ENCODE data around the gene REEP3. TPM values are rescaled to one million over a fixed set of nuclear protein-coding genes. Genes with fewer than 3 reads are reported as not detected.
"Not testable (repeated sequence)": the region's sequence is repeated elsewhere in the genome, so short reads cannot be mapped to it uniquely, and the experiment has no call there.

Gene REEP3
- total RNA-seq, 2 experiments from 2014 or later, result 19.5 to 20.7 TPM

DNA sequence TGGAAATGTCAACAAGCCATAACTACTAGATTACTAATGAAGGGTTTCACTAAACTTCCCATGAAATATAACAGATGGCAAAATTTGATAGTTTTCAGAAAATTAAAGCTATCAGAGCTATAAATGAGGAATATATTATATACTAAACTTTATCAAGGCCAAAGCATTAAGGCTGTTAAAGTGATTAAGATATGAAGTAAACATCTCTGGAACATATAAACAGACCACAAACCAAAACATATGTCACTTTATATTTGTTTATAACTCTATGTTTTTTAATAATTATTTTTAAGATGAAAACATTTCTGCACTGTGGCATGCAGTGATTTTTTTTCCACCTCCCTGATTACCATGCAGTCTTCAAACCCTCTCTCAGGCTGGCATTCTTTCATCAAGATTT is 120.2 kb downstream of the REEP3 start:
- Mint-ChIP-seq H3K9me3 (no peaks in the 10 kb centered on the region), H3K4me1 (ENCODE audit: low read depth) (peaks cover 9% of the 10 kb centered on the region), H3K4me3 (no peak overlapping the region), H3K27ac (no peak overlapping the region), H3K36me3 (no peaks in the 10 kb centered on the region), H3K27me3 (peaks cover 7% of the 10 kb centered on the region)
- POLR2A ChIA-PET, result no interaction called here
- intact Hi-C loops (cut with micrococcal nuclease), result no loop called here
- CTCF ChIA-PET, result interaction anchor here (0.6 to 1.3 kb wide), 2 partner anchors 11 to 79 kb away, joined by 3 to 5 read pairs; no protein-coding TSS in a partner anchor
- DNase-seq, result no peak

- peaks cover 7% of the 10 kb centered on the region for H3K27me3 Mint-ChIP-seq
- no peaks in the 10 kb centered on the region for H3K9me3 Mint-ChIP-seq
- intact Hi-C loops (cut with micrococcal nuclease), result no loop called here
- peaks cover 9% of the 10 kb centered on the region for H3K4me1 Mint-ChIP-seq (ENCODE audit: low read depth)
- H3K36me3 Mint-ChIP-seq, result no peaks in the 10 kb centered on the region
- H3K4me3 Mint-ChIP-seq, result no peak overlapping the region
- H3K27ac Mint-ChIP-seq, result no peak overlapping the region
- ChIA-PET CTCF (interaction anchor here (1.3 kb wide), 1 partner anchor 78 kb away, joined by 5 read pairs; no protein-coding TSS in a partner anchor), POLR2A (no interaction called here)
- no peak for DNase-seq
Observed at GRCh38 chr10:63641799-63642198, 120.6 kb downstream of the REEP3 start.

GRCh38 chr10:63642808-63643207 is 121.6 kb downstream of the REEP3 start:
- H3K9me3 Mint-ChIP-seq, result no peaks in the 10 kb centered on the region
- peaks cover 9% of the 10 kb centered on the region for H3K4me1 Mint-ChIP-seq (ENCODE audit: low read depth)
- no peaks in the 10 kb centered on the region for H3K36me3 Mint-ChIP-seq
- ChIA-PET POLR2A (no interaction called here), CTCF (no interaction called here)
- peaks cover 7% of the 10 kb centered on the region for H3K27me3 Mint-ChIP-seq
- H3K4me3 Mint-ChIP-seq, result no peak overlapping the region
- intact Hi-C loops (cut with micrococcal nuclease), result no loop called here
- H3K27ac Mint-ChIP-seq, result no peak overlapping the region
- no peak for DNase-seq

DNA sequence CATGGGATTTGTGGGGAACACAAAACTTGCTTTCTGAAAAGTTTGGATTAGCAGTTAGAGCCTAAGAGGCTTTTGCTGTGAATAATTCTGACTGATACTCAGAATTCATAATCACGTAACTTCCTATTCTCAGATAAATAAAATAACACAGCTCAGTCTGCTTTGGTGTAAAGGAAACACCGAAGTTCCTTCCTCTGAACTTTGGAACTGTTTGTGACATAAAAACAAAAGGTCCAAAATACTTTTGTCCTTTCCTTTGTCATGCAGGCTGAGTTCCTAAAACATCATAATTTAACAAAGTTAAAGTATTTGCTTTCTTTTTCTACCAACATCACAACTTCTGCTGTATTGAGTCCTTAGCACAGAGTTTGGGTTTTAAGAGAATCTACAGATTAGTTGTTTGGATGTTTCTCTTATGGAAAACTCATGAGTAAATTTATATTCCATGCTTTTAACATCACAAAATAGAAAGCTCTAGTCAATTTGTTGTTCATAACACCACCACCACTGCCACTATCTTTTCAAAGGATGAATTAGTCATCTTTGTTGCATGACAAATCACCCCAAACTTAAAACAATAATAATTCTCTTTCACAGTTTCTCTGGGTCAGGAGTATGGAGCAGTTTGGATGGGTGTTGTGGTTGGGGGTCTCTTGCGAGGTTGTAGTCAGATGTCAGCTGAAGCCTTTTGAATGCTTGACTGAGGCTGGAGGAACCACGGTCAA is 123.4 kb downstream of the REEP3 start:
- Mint-ChIP-seq H3K9me3 (no peaks in the 10 kb centered on the region), H3K27me3 (peaks cover 9% of the 10 kb centered on the region), H3K4me3 (no peak overlapping the region), H3K36me3 (no peaks in the 10 kb centered on the region), H3K27ac (no peak overlapping the region), H3K4me1 (ENCODE audit: low read depth) (peaks cover 9% of the 10 kb centered on the region)
- CTCF ChIA-PET, result interaction anchor here (1.1 to 1.6 kb wide), 3 partner anchors 14 to 76 kb away, joined by 3 to 4 read pairs (median 4); no protein-coding TSS in a partner anchor
- no peak for DNase-seq
- intact Hi-C loops (cut with micrococcal nuclease), result no loop called here
- POLR2A ChIA-PET, result interaction anchor here (1.4 kb wide), 1 partner anchor 56 kb away, joined by 3 read pairs; no protein-coding TSS in a partner anchor

- Mint-ChIP-seq H3K4me1 (ENCODE audit: low read depth) (peaks cover 9% of the 10 kb centered on the region), H3K9me3 (no peaks in the 10 kb centered on the region), H3K4me3 (no peak overlapping the region), H3K27ac (no peak overlapping the region), H3K36me3 (no peaks in the 10 kb centered on the region), H3K27me3 (peaks cover 9% of the 10 kb centered on the region)
- DNase-seq, result no peak
- ChIA-PET CTCF (interaction anchor here (0.8 to 1.6 kb wide), 4 partner anchors 14 to 679 kb away, joined by 3 to 4 read pairs (median 4); no protein-coding TSS in a partner anchor), POLR2A (interaction anchor here (1.4 kb wide), 1 partner anchor 55 kb away, joined by 3 read pairs; no protein-coding TSS in a partner anchor)
- intact Hi-C loops (cut with micrococcal nuclease), result no loop called here
Observed at GRCh38 chr10:63645195-63645594, 124.0 kb downstream of the REEP3 start.

GRCh38 chr10:63646491-63646890 is 125.3 kb downstream of the REEP3 start:
- CTCF ChIA-PET, result no interaction called here
- Mint-ChIP-seq H3K9me3 (no peaks in the 10 kb centered on the region), H3K36me3 (no peaks in the 10 kb centered on the region)

GRCh38 chr10:63651864-63652263 is 130.7 kb downstream of the REEP3 start:
- intact Hi-C loops (cut with micrococcal nuclease), result loop anchor here (2.0 kb wide), 1 partner anchor 39 kb away; no protein-coding TSS in a partner anchor
- H3K27me3 Mint-ChIP-seq, result peaks cover 2% of the 10 kb centered on the region
- H3K9me3 Mint-ChIP-seq, result no peaks in the 10 kb centered on the region
- CTCF ChIA-PET, result interaction anchor here (0.6 to 0.7 kb wide), 2 partner anchors 8 to 484 kb away, joined by 3 read pairs; no protein-coding TSS in a partner anchor
- no peak overlapping the region for H3K27ac Mint-ChIP-seq
- no peak for DNase-seq
- H3K4me1 Mint-ChIP-seq (ENCODE audit: low read depth), result no peaks in the 10 kb centered on the region
- H3K36me3 Mint-ChIP-seq, result no peaks in the 10 kb centered on the region
- POLR2A ChIA-PET, result no interaction called here
- H3K4me3 Mint-ChIP-seq, result no peak overlapping the region

More at GRCh38 chr10:63646491-63646890, 125.3 kb downstream of the REEP3 start:
- Mint-ChIP-seq H3K4me1 (ENCODE audit: low read depth) (peaks cover 9% of the 10 kb centered on the region), H3K27ac (no peak overlapping the region), H3K4me3 (no peak overlapping the region), H3K27me3 (peaks cover 9% of the 10 kb centered on the region)
- DNase-seq, result no peak
- intact Hi-C loops (cut with micrococcal nuclease), result no loop called here
- POLR2A ChIA-PET, result no interaction called here

GRCh38 chr10:63653747-63654146 is 132.5 kb downstream of the REEP3 start:
- Mint-ChIP-seq H3K9me3 (no peaks in the 10 kb centered on the region), H3K27ac (no peak overlapping the region), H3K27me3 (no peaks in the 10 kb centered on the region), H3K4me3 (no peak overlapping the region), H3K4me1 (ENCODE audit: low read depth) (no peaks in the 10 kb centered on the region), H3K36me3 (no peaks in the 10 kb centered on the region)
- ChIA-PET POLR2A (no interaction called here), CTCF (interaction anchor here (0.6 to 0.8 kb wide), 2 partner anchors 11 to 487 kb away, joined by 4 read pairs; no protein-coding TSS in a partner anchor)
- intact Hi-C loops (cut with micrococcal nuclease), result loop anchor here (2.0 kb wide), 1 partner anchor 41 kb away; no protein-coding TSS in a partner anchor
- DNase-seq, result no peak

DNA sequence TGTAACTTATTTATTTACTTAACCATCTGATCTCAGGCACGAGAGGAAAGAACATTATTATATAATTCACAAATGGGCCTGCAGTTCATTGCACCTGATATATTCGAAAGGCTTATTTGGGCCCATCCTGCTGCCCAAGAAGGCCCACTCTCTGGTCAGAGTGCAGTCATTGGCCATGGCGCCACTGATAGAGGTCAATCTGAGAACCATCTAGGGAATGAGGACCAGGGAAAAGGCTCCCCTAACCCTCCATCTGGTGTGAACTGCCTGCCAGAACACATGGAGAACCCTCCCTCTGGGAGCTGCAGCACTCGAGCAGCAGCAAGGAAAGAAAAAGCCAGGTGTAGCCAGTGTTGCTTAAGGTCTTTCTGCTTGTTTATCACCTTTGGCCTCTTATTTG is 136.6 kb downstream of the REEP3 start:
- H3K4me3 Mint-ChIP-seq, result no peak overlapping the region
- no peaks in the 10 kb centered on the region for H3K36me3 Mint-ChIP-seq
- no peaks in the 10 kb centered on the region for H3K4me1 Mint-ChIP-seq (ENCODE audit: low read depth)
- POLR2A ChIA-PET, result no interaction called here
- intact Hi-C loops (cut with micrococcal nuclease), result no loop called here
- CTCF ChIA-PET, result no interaction called here
- H3K27ac Mint-ChIP-seq, result no peak overlapping the region
- H3K27me3 Mint-ChIP-seq, result no peaks in the 10 kb centered on the region
- no peak for DNase-seq
- no peaks in the 10 kb centered on the region for H3K9me3 Mint-ChIP-seq

DNA sequence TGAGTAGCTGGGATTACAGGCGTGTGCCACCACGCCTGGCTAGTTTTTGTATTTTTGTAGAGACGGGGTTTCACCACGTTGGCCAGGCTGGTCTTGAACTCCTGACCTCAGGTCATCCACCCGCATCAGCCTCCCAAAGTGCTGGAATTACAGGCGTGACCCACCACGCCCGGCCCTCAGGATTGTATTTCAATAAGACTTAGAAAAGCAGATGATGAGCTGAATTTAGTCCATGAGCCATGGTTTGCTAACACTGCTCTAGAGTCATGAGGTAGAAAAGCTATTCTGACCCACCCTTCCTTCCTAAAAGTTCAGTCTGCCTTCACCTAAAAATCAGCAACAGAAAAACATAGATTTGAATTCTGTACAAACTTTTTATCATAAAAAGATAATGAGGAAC is 139.7 kb downstream of the REEP3 start:
- intact Hi-C loops (cut with micrococcal nuclease); H3K27ac Mint-ChIP-seq; DNase-seq; H3K9me3 Mint-ChIP-seq; POLR2A ChIA-PET; H3K36me3 Mint-ChIP-seq; H3K4me1 Mint-ChIP-seq (ENCODE audit: low read depth); H3K27me3 Mint-ChIP-seq; CTCF ChIA-PET; H3K4me3 Mint-ChIP-seq: not testable (repeated sequence)

- H3K4me3 Mint-ChIP-seq, result no peak overlapping the region
- intact Hi-C loops (cut with micrococcal nuclease), result no loop called here
- no peaks in the 10 kb centered on the region for H3K9me3 Mint-ChIP-seq
- POLR2A ChIA-PET, result no interaction called here
- H3K36me3 Mint-ChIP-seq, result no peaks in the 10 kb centered on the region
- DNase-seq, result no peak
- H3K27ac Mint-ChIP-seq, result no peak overlapping the region
- CTCF ChIA-PET, result no interaction called here
- H3K27me3 Mint-ChIP-seq, result no peaks in the 10 kb centered on the region
- H3K4me1 Mint-ChIP-seq (ENCODE audit: low read depth), result no peaks in the 10 kb centered on the region
Observed at GRCh38 chr10:63661347-63661746, 140.1 kb downstream of the REEP3 start.

- POLR2A ChIA-PET, result no interaction called here
- intact Hi-C loops (cut with micrococcal nuclease), result no loop called here
- Mint-ChIP-seq H3K9me3 (no peaks in the 10 kb centered on the region), H3K27ac (no peak overlapping the region), H3K4me3 (no peak overlapping the region), H3K36me3 (no peaks in the 10 kb centered on the region), H3K4me1 (ENCODE audit: low read depth) (no peaks in the 10 kb centered on the region), H3K27me3 (no peaks in the 10 kb centered on the region)
- DNase-seq, result no peak
- CTCF ChIA-PET, result interaction anchor here (0.7 kb wide), 1 partner anchor 10 kb away, joined by 4 read pairs; no protein-coding TSS in a partner anchor
Observed at GRCh38 chr10:63664341-63664885, 143.2 kb downstream of the REEP3 start.
